Melanocyte of skin (primary cell): Measurements from ENCODE around the gene DPYSL3. TPM values are rescaled to one million over a fixed set of nuclear protein-coding genes. Genes with fewer than 3 reads are reported as not detected.

ENCODE experiments used
- small RNA-seq, 2 donors: library from RNA; depleted of rRNA; stranded (forward); fragments of <200 nt; gene quantifications; one replicate each; pipeline ENCODE3, GENCODE V24; 2012
- total RNA-seq, 2 donors: library from RNA; depleted of rRNA; stranded (reverse); fragments of >200 nt; gene quantifications; 2 replicates each; pipeline ENCODE4 v1.2.3, GENCODE V29; 2012

DPYSL3 gene
- total RNA-seq: 10 to 100 TPM in 1 of 2 donors, 1 to 10 TPM in 1; 4.1 to 10.3 TPM

DNA sequence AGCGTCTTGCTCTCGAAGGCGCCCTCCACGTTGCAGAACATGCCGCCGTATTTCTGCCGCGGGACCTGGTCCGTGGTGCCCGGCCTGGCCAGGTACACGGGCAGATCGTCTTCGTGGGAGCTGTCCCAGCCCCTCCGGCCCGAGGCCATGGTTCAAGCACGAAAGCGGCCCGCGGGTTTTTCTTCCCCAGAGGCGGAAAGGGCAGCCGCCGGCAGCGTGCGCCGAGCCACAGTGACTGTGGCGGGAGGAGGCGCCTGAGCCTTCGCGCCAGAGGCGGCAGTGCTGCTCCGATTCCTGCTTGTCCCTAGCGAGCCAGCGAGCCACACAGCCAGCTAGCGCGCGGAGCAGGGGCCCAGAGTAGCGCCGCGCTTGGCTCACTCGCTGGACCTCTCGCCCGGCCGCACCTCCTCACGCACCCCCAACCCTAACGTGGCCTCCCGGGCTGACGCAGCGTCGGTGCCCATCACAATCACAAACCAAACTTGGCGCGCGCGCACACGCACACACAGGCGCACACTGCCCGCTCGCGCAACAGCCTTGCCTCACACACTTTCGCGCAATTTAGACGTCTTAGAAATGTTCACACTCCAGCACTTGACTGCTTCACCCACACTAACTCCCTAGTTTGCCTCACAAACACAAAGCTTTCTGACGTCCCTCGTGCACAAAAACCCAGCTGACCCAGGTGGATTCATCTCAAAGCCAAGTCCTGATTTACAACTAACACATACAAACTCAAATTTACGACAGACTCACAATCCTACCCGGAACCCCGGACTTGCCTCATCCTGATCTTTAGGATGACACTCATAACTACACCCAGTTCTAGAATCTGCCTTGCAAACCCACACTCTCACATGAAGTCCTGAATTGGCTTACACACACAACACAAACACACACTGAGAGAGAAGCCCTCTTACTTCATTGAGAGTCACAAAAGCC, at the start of gene DPYSL3:
TSS of gene DPYSL3 (minus strand) at position 359 of the 942 bp plus-strand sequence. CDS start at position 149, 210 bp downstream.

Small RNA genes lying within 50 kb of the gene (small RNA-seq; reads per million reads assigned to genes)
- 0 reads per million in 2 donors for gene AC011373.1
